PFSK-1 (cell line): ENCODE measurements around the gene UPF1.

ENCODE experiments used
- FOXP2 ChIP-seq: optimal IDR thresholded peaks from 2 replicates; pipeline ENCODE3; 2011; ENCODE audit warnings: borderline replicate concordance, control low read depth, inconsistent platforms; ENCODE audit not compliant: insufficient read depth; ENCODE audit errors: extremely low read length, extremely low read depth
- POLR2AphosphoS5 ChIP-seq: IDR thresholded peaks from 2 replicates; pipeline ENCODE4 v1.6.1; 2012; ENCODE audit warnings: low read depth, mild to moderate bottlenecking, control low read depth, low read length, moderate library complexity
- REST ChIP-seq, 2 experiments: IDR thresholded peaks; 2 replicates each; pipeline versions ENCODE4 v1.6.1 to v1.8.0; 2011 to 2012; ENCODE audit warnings: low read depth in 2 of 2, low read length in 2 of 2, control low read depth in 1 of 2, inconsistent platforms in 1 of 2, mild to moderate bottlenecking in 1 of 2, moderate library complexity in 1 of 2; ENCODE audit not compliant: insufficient read depth in 1 of 2
- SIN3A ChIP-seq: IDR thresholded peaks from 2 replicates; pipeline ENCODE4 v1.6.1; 2012; ENCODE audit warnings: mild to moderate bottlenecking, low read length, moderate library complexity, borderline replicate concordance; ENCODE audit not compliant: insufficient read depth
- TAF1 ChIP-seq: IDR thresholded peaks from 2 replicates; pipeline ENCODE4 v1.6.1; 2012; ENCODE audit warnings: low read length, control low read depth, borderline replicate concordance; ENCODE audit not compliant: insufficient read depth

The UPF1 gene

GRCh38 chr19:18901491-18901890 lies 69.7 kb downstream of the UPF1 start:
- TF ChIP-seq SIN3A (no peak), TAF1 (no peak), POLR2AphosphoS5 (no peak)

GRCh38 chr19:18903156-18904037 lies 71.6 kb downstream of the UPF1 start:
- TF ChIP-seq REST (IDR thresholded peaks at IDR 0.05; ENCODE audit: insufficient read depth in 1 of 2, low read depth in 2 of 2, low read length in 2 of 2) (no peak), SIN3A (no peak), POLR2AphosphoS5 (no peak), FOXP2 (no peak), TAF1 (no peak)

- TF ChIP-seq FOXP2 (no peak), REST (IDR thresholded peaks at IDR 0.05; ENCODE audit: insufficient read depth in 1 of 2, low read depth in 2 of 2, low read length in 2 of 2) (no peak), POLR2AphosphoS5 (no peak), TAF1 (no peak), SIN3A (no peak)
These were observed 72.7 kb downstream of the UPF1 start for GRCh38 chr19:18904334-18905057.

- TF ChIP-seq TAF1 (no peak), SIN3A (no peak), FOXP2 (no peak), REST (IDR thresholded peaks at IDR 0.05; ENCODE audit: insufficient read depth in 1 of 2, low read depth in 2 of 2, low read length in 2 of 2) (no peak), POLR2AphosphoS5 (no peak)
These were observed 73.3 kb downstream of the UPF1 start for GRCh38 chr19:18905058-18905456.

GRCh38 chr19:18905513-18906236 lies 73.9 kb downstream of the UPF1 start:
- TF ChIP-seq TAF1 (no peak), REST (IDR thresholded peaks at IDR 0.05; ENCODE audit: insufficient read depth in 1 of 2, low read depth in 2 of 2, low read length in 2 of 2) (no peak), SIN3A (no peak), FOXP2 (no peak), POLR2AphosphoS5 (no peak)
